Measurements from ENCODE around the gene SPINT4. TPM values are rescaled to one million over a fixed set of nuclear protein-coding genes. Genes with fewer than 3 reads are reported as not detected.
"Not testable (repeated sequence)": the region's sequence is repeated elsewhere in the genome, so short reads cannot be mapped to it uniquely, and the experiment has no call there.

SPINT4 gene
- total and polyA plus RNA-seq, 2 of the 8 experiments (the other 6 are each of a cell fraction or from before 2014, with no cell fraction given): not detected

GRCh38 chr20:45693346-45693745 is 28.8 kb upstream of the SPINT4 start:
- H4K5ac ChIP-seq (ENCODE audit: insufficient read length, low read depth, low read length); H3K4me2 ChIP-seq (ENCODE audit: insufficient read depth in 1 of 2, low read depth in 2 of 2, low read length in 2 of 2); H2AFZ ChIP-seq (ENCODE audit: low read length); H3K14ac ChIP-seq (ENCODE audit: insufficient read length); POLR2A ChIA-PET (ENCODE audit: partially characterized antibody); H3K9ac ChIP-seq (replicated peaks in 1 of 4; ENCODE audit: extremely low read depth in 1 of 4, low read depth in 3 of 4, low read length in 3 of 4); H3K27me3 ChIP-seq (replicated peaks in 1 of 4; ENCODE audit: control insufficient read depth in 3 of 4, extremely low read depth in 1 of 4, insufficient read depth in 3 of 4, low read length in 3 of 4); H3K4me3 ChIP-seq (ENCODE audit: extremely low read depth in 1 of 4, insufficient read depth in 2 of 4, low read depth in 3 of 4, low read length in 4 of 4); H3K4me1 ChIP-seq (replicated peaks in 1 of 4; ENCODE audit: control insufficient read depth in 3 of 4, insufficient read depth in 4 of 4, low read length in 3 of 4); H3K56ac ChIP-seq (replicated peaks; ENCODE audit: insufficient read length, low read depth, low read length); H2BK120ac ChIP-seq (replicated peaks; ENCODE audit: low read depth, low read length); H2BK20ac ChIP-seq (ENCODE audit: low read length); H4K20me1 ChIP-seq (replicated peaks in 1 of 2; ENCODE audit: control insufficient read depth in 1 of 2, insufficient read depth in 2 of 2, low read length in 2 of 2); H3K79me1 ChIP-seq (ENCODE audit: low read depth, low read length); H2BK15ac ChIP-seq (ENCODE audit: low read length); H4K91ac ChIP-seq (replicated peaks; ENCODE audit: insufficient read length, low read length); H3K18ac ChIP-seq (ENCODE audit: extremely low read depth, low read length); FAIRE-seq; H2AK5ac ChIP-seq (ENCODE audit: low read depth, low read length); H3K4ac ChIP-seq (replicated peaks; ENCODE audit: insufficient read length, low read depth, low read length); H3K27ac ChIP-seq (ENCODE audit: low read depth, low read length); H3K23me2 ChIP-seq (ENCODE audit: low read depth, low read length); DNase-seq (ENCODE audit: low read depth in 1 of 2, low spot score in 2 of 2); H3K36me3 ChIP-seq (ENCODE audit: control insufficient read depth in 2 of 4, insufficient read depth in 4 of 4, low read length in 3 of 4); H3K23ac ChIP-seq (ENCODE audit: insufficient read length); H3K79me2 ChIP-seq (ENCODE audit: control insufficient read depth in 1 of 2, insufficient read depth in 2 of 2, low read length in 2 of 2); H4K8ac ChIP-seq (ENCODE audit: extremely low read depth, insufficient read depth, low read length); H2BK12ac ChIP-seq (ENCODE audit: low read depth, low read length); H2BK5ac ChIP-seq (ENCODE audit: low read depth, low read length): not testable (repeated sequence)
- H3K9me3 ChIP-seq (ENCODE audit: insufficient read depth in 2 of 2, low read depth in 1 of 2, low read length in 1 of 2): peaks cover 11% of the 10 kb centered on the region in 2 experiments; a peak in 3 of 4 replicates
- CTCF ChIA-PET (ENCODE audit: partially characterized antibody): interaction anchor here (2.4 kb wide), 1 partner anchor 78 kb away, joined by 7 read pairs; no protein-coding TSS in a partner anchor
- WGBS, 2 experiments (ENCODE audit: extremely low coverage in 1 of 2, insufficient coverage in 1 of 2, insufficient read length in 1 of 2, insufficient replicate concordance in 2 of 2, low coverage in 1 of 2, low lambda C conversion rate in 2 of 2, missing lambda C conversion rate in 1 of 2): 94% methylated on average over 8 of the region's 12 CpGs; no CpG with 5 or more reads in 1 of the 2 experiments

Measured in H1 (cell line).